ENCODE results near the gene GTPBP8.

Gene GTPBP8

GRCh38 chr3:112966633-112967032 is 24.2 kb upstream of the GTPBP8 start:
- DNase-seq (ENCODE audit: low read depth) = no peak
- H3K4me3 ChIP-seq (replicated peaks; ENCODE audit: low read depth, low read length) = no peak overlapping the region
- no peak for TF ChIP-seq CTCF (IDR thresholded peaks at IDR 0.05; ENCODE audit: low read length, missing control alignments)

- no peak for TF ChIP-seq CTCF (IDR thresholded peaks at IDR 0.05; ENCODE audit: low read length, missing control alignments)
- DNase-seq (ENCODE audit: low read depth) = no peak
- H3K4me3 ChIP-seq (replicated peaks; ENCODE audit: low read depth, low read length) = no peak overlapping the region
These were observed 23.4 kb upstream of the GTPBP8 start for GRCh38 chr3:112967425-112967824.

GRCh38 chr3:112967828-112968227 is 23.0 kb upstream of the GTPBP8 start:
- DNase-seq (ENCODE audit: low read depth) = no peak
- no peak overlapping the region for H3K4me3 ChIP-seq (replicated peaks; ENCODE audit: low read depth, low read length)
- no peak for TF ChIP-seq CTCF (IDR thresholded peaks at IDR 0.05; ENCODE audit: low read length, missing control alignments)

GRCh38 chr3:112972158-112972557 is 18.6 kb upstream of the GTPBP8 start:
- DNase-seq (ENCODE audit: low read depth) = no peak
- no peak for TF ChIP-seq CTCF (IDR thresholded peaks at IDR 0.05; ENCODE audit: low read length, missing control alignments)
- H3K4me3 ChIP-seq (replicated peaks; ENCODE audit: low read depth, low read length) = no peak overlapping the region

- no peak for TF ChIP-seq CTCF (IDR thresholded peaks at IDR 0.05; ENCODE audit: low read length, missing control alignments)
These were observed 17.2 kb upstream of the GTPBP8 start for GRCh38 chr3:112973325-112974177.

GRCh38 chr3:112974178-112974517 is 16.6 kb upstream of the GTPBP8 start:
- no peak overlapping the region for H3K4me3 ChIP-seq (replicated peaks; ENCODE audit: low read depth, low read length)
- no peak for TF ChIP-seq CTCF (IDR thresholded peaks at IDR 0.05; ENCODE audit: low read length, missing control alignments)
- DNase-seq (ENCODE audit: low read depth) = no peak

More at GRCh38 chr3:112973325-112974177, 17.2 kb upstream of the GTPBP8 start:
- no peak overlapping the region for H3K4me3 ChIP-seq (replicated peaks; ENCODE audit: low read depth, low read length)
- no peak for DNase-seq (ENCODE audit: low read depth)

GRCh38 chr3:112974894-112975293 is 15.9 kb upstream of the GTPBP8 start, which contains the start of gene CD200R1:
Gene CD200R1, minus strand, starts transcription at chr3:112975103. Its CDS starts 246 bp downstream, at chr3:112974857.
- H3K4me3 ChIP-seq (replicated peaks; ENCODE audit: low read depth, low read length) = no peak within 1 kb of the TSS
- no peak for DNase-seq (ENCODE audit: low read depth)
- TF ChIP-seq CTCF (IDR thresholded peaks at IDR 0.05; ENCODE audit: low read length, missing control alignments) = no peak

All from fibroblast of pulmonary artery (primary cell).